HepG2 (cell line): ENCODE measurements around the gene RRBP1. TPM values are rescaled to one million over a fixed set of nuclear protein-coding genes. Genes with fewer than 3 reads are reported as not detected.

Experiments
- CEBPG ChIP-seq: IDR thresholded peaks from 2 replicates; pipeline ENCODE4 v1.6.1; 2016
- DZIP1 ChIP-seq: sonication (generic); formaldehyde crosslinking; IDR thresholded peaks from 2 replicates; pipeline ENCODE4 v1.5.0; 2020; ENCODE audit warnings: mild to moderate bottlenecking, missing genetic modification reagents
- ESRRA ChIP-seq: sonication (generic); formaldehyde crosslinking; IDR thresholded peaks from 2 replicates; pipeline ENCODE4 v1.5.1; 2020; ENCODE audit warnings: mild to moderate bottlenecking, low read depth, missing genetic modification reagents
- EZH2 ChIP-seq: conservative IDR thresholded peaks from 2 replicates; pipeline ENCODE4 v1.6.1; 2012; ENCODE audit warnings: mild to moderate bottlenecking, low read depth, low read length, moderate library complexity
- HIVEP1 ChIP-seq: sonication (generic); formaldehyde crosslinking; IDR thresholded peaks from 2 replicates; pipeline ENCODE4 v1.4.0; 2020; ENCODE audit warnings: mild to moderate bottlenecking, missing genetic modification reagents
- KDM4B ChIP-seq: sonication (generic); formaldehyde crosslinking; IDR thresholded peaks from 2 replicates; pipeline ENCODE4 v1.4.0; 2020; ENCODE audit warnings: missing genetic modification reagents
- KIAA2018 ChIP-seq: sonication (generic); formaldehyde crosslinking; IDR thresholded peaks from 2 replicates; pipeline ENCODE4 v1.5.0; 2020; ENCODE audit warnings: mild to moderate bottlenecking, missing genetic modification reagents, borderline replicate concordance
- MYNN ChIP-seq: sonication (generic); formaldehyde crosslinking; IDR thresholded peaks from 2 replicates; pipeline ENCODE4 v1.4.0; 2020; ENCODE audit warnings: mild to moderate bottlenecking, low read depth, missing genetic modification reagents
- NKX3-1 ChIP-seq: sonication (generic); formaldehyde crosslinking; IDR thresholded peaks from 2 replicates; pipeline ENCODE4 v1.5.0; 2020; ENCODE audit warnings: missing genetic modification reagents
- RAD21 ChIP-seq: fragments of 450-650 bp; formaldehyde crosslinking; IDR thresholded peaks from 2 replicates; pipeline ENCODE4 v1.5.0; 2020; ENCODE audit warnings: mild to moderate bottlenecking
- SMAD3 ChIP-seq: sonication (generic); formaldehyde crosslinking; IDR thresholded peaks from 2 replicates; pipeline ENCODE4 v1.4.0; 2020; ENCODE audit warnings: missing genetic modification reagents
- SRSF4 ChIP-seq: fragments of 200-400 bp; formaldehyde crosslinking; IDR thresholded peaks from one replicate; pipeline ENCODE4 v1.6.1; 2018; ENCODE audit warnings: mild to moderate bottlenecking, low read depth, low read length, moderate library complexity; ENCODE audit not compliant: poor library complexity, severe bottlenecking
- ZNF160 ChIP-seq: sonication (generic); formaldehyde crosslinking; IDR thresholded peaks from 2 replicates; pipeline ENCODE4 v1.8.0; 2022; ENCODE audit warnings: mild to moderate bottlenecking, inconsistent platforms, missing genetic modification reagents
- ZNF251 ChIP-seq: sonication (generic); formaldehyde crosslinking; IDR thresholded peaks from 2 replicates; pipeline ENCODE4 v1.9.0; 2021; ENCODE audit warnings: mild to moderate bottlenecking, missing genetic modification reagents
- ZNF33A ChIP-seq: sonication (generic); formaldehyde crosslinking; IDR thresholded peaks from 2 replicates; pipeline ENCODE4 v1.5.1; 2020; ENCODE audit warnings: missing genetic modification reagents, mild to moderate bottlenecking, moderate library complexity, borderline replicate concordance
- ZNF576 ChIP-seq: sonication (generic); formaldehyde crosslinking; IDR thresholded peaks from 2 replicates; pipeline ENCODE4 v1.4.0; 2020; ENCODE audit warnings: mild to moderate bottlenecking, missing genetic modification reagents
- ZNF782 ChIP-seq: sonication (generic); formaldehyde crosslinking; IDR thresholded peaks from 2 replicates; pipeline ENCODE4 v1.4.0; 2020; ENCODE audit warnings: missing genetic modification reagents, mild to moderate bottlenecking, borderline replicate concordance
- ZNF841 ChIP-seq: sonication (generic); formaldehyde crosslinking; IDR thresholded peaks from 2 replicates; pipeline ENCODE4 v1.8.1; 2023; ENCODE audit warnings: missing genetic modification reagents, borderline replicate concordance
- ZNF891 ChIP-seq: sonication (generic); formaldehyde crosslinking; IDR thresholded peaks from 2 replicates; pipeline ENCODE4 v1.5.0; 2020; ENCODE audit warnings: mild to moderate bottlenecking, missing genetic modification reagents
- polyA plus RNA-seq, 8 experiments: library from polyadenylated mRNA; depleted of rRNA in 3 of 8; stranded (reverse) in 7 of 8; unstranded in 1 of 8; fragments of >200 nt; fragmentation: Illumina TruSeq in 4 of 8; extraction: Trizol in 4 of 8; gene quantifications; 2 replicates each; pipeline versions ENCODE4 v1.2.1 to v1.2.3, GENCODE V29; 2011 to 2016; ENCODE audit warnings: low read depth in 4 of 8, missing spikeins in 1 of 8, mixed read lengths in 1 of 8; ENCODE audit not compliant: insufficient read depth in 1 of 8
- total RNA-seq, 5 experiments: library from RNA; depleted of rRNA; stranded (reverse); fragments of >200 nt; fragmentation: Illumina TruSeq; extraction: Trizol; gene quantifications; 2 replicates each; pipeline ENCODE4 v1.2.3, GENCODE V29; 2016; ENCODE audit warnings: low read depth in 1 of 5

The RRBP1 gene
- total and polyA plus RNA-seq, 2 of the 13 experiments (the other 11 are each of a cell fraction or from before 2014, with no cell fraction given): 150 to 222 TPM

- TF ChIP-seq KDM4B (CRISPR knock-in tag) (peak; percentile 98; the same call in 1 of the 2 replicates), ZNF576 (CRISPR knock-in tag) (no peak), DZIP1 (CRISPR knock-in tag) (no peak), KIAA2018 (CRISPR knock-in tag) (no peak), ESRRA (peak; percentile 94), HIVEP1 (CRISPR knock-in tag) (peak; percentile 92), SRSF4 (no peak), ZNF251 (CRISPR knock-in tag) (no peak), CEBPG (peak; percentile 95), RAD21 (CRISPR knock-in tag) (peak; percentile 59; the same call in 1 of the 2 replicates), SMAD3 (CRISPR knock-in tag) (peak; percentile 97), ZNF841 (CRISPR knock-in tag) (no peak), ZNF33A (no peak), EZH2 (no peak), MYNN (CRISPR knock-in tag) (peak; percentile 93), NKX3-1 (CRISPR knock-in tag) (peak; percentile 100), ZNF160 (CRISPR knock-in tag) (peak; percentile 94), ZNF782 (CRISPR knock-in tag) (no peak; the same call in 1 of the 2 replicates), ZNF891 (CRISPR knock-in tag) (no peak)
Measured at GRCh38 chr20:17721802-17722486, 39.9 kb upstream of the RRBP1 start (continued).
